ENCODE results near the gene LAMC1.

Gene LAMC1

DNA sequence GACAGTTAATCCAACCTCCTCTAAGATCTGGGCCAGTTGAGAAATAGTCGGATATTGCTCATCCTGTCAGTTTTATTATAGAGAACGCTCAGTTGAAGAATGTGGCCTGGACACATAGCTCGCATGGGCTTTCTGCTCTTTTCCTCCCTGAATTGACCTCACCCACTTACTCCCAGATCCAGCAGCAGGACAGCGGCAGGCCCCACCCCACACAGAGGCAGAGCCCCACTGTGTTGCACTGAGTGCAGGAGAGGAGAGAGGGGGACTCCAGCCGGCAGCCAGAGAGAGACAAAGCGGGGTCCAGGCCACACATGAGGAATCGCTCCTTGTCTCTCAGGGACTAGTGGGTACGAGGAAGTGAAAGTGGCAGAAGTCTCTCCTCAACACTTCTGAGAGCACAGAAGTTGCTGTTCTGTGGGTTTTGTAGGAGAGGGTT lies 78.6 kb downstream of the LAMC1 start:
- in situ Hi-C loops (cut with MboI; ENCODE audit: low sequenced_read_pairs), result no loop called here

DNA sequence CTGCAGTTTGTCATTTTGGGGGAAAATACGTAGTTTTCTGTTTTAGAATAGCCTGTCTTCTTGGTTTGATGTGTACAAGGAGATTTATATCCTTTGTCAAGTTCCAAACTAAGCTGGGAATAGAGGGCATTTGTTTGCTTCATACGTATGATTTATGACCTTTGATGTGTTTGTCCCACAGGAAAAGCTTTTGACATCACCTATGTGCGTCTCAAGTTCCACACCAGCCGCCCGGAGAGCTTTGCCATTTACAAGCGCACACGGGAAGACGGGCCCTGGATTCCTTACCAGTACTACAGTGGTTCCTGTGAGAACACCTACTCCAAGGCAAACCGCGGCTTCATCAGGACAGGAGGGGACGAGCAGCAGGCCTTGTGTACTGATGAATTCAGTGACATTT lies 79.9 kb downstream of the LAMC1 start:
- in situ Hi-C loops (cut with MboI; ENCODE audit: low sequenced_read_pairs), result no loop called here

DNA sequence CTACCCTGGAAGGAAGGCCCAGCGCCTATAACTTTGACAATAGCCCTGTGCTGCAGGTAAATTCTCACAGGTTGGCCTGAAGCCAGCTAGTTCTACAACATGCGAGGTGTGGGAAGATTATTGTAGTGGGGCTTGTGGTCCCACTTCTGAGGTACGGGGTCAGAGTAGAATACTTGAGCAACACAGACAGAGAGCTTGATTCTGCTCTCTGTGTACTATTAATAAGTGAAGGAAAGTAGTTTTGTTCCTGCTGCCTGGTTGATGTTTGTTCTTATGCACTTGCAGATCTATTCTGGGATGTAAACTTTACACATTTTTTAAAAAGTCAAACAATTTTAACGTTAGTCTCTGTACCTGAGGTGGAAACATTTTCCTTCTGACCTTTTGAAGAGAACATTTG lies 80.4 kb downstream of the LAMC1 start:
- in situ Hi-C loops (cut with MboI; ENCODE audit: low sequenced_read_pairs), result no loop called here

DNA sequence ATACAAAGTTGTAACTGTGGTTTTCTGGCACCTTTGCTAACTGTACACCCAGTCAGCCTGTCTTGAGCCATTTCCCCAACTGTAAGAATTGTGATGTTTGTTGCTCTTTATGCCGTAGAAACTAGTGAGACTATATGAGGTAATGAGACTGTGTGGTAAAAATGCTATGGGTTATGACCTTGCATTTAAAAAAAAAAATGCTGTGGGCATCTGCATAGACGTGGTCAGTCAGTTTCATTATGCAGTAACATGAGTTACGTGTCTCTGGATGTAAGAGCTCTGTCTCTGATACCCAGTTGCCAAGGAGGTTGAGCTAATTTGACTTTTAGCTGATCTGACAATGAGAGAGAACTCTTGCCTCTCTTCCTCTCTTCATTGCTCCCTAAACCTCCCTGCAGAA lies 82.2 kb downstream of the LAMC1 start:
- in situ Hi-C loops (cut with MboI; ENCODE audit: low sequenced_read_pairs), result no loop called here

DNA sequence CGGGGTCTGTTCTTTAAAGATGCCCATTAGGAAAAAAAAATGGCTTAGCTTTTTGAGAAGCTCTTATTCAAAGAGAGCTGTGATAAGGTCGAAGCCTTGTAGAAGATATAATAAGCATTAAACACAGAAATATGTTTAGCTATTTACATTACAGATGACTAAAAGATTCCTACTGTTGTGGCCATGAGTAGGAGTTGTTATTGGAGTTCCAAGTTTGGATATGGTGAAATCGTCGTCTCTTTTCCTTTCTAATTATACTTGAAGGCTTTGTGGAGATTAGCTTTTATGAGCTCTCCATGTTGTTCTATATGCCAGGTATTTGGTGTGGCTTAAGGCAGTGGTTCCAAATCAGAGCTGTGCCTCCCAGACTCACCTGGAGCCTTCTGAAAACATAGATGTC lies 82.9 kb downstream of the LAMC1 start:
- in situ Hi-C loops (cut with MboI; ENCODE audit: low sequenced_read_pairs), result no loop called here

DNA sequence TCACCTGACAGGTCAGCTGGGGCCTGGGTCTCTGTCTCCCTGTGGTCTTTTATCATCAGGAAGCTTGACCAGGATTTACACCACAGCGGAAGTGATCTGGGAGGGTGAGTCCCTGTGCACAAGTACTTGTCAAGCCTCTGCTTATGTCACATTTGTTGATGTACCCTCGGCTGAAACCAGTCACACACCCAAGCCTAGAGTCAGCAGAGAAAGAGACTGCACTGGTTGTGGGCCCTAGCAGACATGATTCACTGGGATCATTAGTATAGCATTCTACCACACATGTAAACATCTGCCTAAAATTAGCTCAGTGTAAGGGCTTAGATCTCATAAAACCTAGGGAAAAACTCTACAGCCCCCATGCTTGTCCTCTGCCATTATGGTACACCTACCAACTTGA lies 83.5 kb downstream of the LAMC1 start:
- in situ Hi-C loops (cut with MboI; ENCODE audit: low sequenced_read_pairs), result no loop called here

DNA sequence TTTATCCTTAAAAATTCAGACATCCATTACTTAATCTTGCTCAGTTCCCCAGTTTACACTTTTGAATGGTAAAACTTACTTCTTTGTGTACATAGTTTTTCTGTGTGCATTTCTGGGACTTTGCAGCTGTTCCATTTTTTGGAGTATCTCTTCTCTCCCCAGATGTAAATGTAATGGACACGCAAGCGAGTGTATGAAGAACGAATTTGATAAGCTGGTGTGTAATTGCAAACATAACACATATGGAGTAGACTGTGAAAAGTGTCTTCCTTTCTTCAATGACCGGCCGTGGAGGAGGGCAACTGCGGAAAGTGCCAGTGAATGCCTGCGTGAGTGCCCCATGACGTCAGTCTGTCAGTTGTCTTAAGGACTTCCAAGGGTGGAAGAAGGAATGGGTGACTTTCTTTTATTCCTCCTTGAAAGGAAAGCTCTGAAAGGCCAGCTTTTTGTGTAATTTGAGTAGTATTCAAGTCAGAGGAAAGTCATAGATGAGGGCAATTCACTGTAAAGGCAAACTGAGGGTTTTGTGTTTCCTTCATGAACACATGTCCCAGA lies 87.2 kb downstream of the LAMC1 start:
- in situ Hi-C loops (cut with MboI; ENCODE audit: low sequenced_read_pairs), result no loop called here

DNA sequence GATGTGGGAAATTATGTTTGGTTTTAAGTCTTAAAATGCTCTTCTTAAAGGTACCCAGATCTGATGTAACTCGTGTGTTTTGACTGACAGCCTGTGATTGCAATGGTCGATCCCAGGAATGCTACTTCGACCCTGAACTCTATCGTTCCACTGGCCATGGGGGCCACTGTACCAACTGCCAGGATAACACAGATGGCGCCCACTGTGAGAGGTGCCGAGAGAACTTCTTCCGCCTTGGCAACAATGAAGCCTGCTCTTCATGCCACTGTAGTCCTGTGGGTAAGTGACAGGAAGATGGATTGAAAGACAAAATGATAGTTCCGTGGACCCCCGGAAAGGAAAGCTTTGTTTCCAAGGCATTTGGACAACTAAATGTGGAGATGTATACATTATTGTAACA lies 91.2 kb downstream of the LAMC1 start:
- in situ Hi-C loops (cut with MboI; ENCODE audit: low sequenced_read_pairs), result no loop called here

DNA sequence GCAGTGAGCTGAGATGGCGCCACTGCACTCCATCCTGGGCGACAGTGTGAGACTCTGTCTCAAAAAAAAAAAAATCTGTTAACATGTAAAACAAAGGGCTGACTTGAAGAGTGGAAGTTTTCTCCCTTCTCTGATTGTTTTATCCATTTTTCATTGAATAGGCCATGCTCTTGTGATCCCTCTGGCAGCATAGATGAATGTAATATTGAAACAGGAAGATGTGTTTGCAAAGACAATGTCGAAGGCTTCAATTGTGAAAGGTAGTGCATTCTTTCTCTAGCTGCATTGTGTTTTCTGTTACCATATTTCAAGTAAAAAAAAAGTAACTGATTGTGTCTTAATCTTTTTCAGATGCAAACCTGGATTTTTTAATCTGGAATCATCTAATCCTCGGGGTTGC lies 93.2 kb downstream of the LAMC1 start:
- in situ Hi-C loops (cut with MboI; ENCODE audit: low sequenced_read_pairs), result no loop called here

DNA sequence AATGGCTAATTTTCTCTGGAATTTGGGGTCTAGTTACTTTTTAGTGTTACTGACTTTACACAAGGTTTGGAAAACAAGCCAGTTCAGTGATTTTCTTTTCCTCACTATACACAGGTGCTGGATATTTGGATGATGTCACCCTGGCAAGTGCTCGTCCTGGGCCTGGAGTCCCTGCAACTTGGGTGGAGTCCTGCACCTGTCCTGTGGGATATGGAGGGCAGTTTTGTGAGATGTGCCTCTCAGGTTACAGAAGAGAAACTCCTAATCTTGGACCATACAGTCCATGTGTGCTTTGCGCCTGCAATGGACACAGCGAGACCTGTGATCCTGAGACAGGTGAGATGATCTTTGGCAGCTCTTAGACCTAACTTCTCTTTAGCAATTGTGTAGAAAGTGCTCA lies 98.4 kb downstream of the LAMC1 start:
- in situ Hi-C loops (cut with MboI; ENCODE audit: low sequenced_read_pairs), result no loop called here

DNA sequence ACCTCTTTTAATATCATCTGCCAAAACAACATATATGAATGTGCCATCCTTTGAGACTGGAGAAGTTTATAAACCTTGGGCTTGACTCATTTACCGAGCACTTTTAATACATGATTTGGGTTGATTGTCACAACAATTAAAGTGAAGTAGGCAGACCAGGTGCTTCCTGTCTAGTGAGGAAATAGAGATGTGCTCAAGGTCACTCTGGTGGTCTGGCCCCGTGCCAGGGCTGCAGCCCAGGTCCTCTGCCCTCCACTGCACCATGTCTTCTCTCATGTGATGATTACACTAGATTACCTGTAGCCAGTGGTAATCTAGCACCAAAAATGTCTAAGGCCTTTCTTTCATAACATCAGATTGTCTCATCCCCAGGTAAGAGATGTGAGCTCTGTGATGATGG lies 101.0 kb downstream of the LAMC1 start:
- in situ Hi-C loops (cut with MboI; ENCODE audit: low sequenced_read_pairs), result no loop called here

DNA sequence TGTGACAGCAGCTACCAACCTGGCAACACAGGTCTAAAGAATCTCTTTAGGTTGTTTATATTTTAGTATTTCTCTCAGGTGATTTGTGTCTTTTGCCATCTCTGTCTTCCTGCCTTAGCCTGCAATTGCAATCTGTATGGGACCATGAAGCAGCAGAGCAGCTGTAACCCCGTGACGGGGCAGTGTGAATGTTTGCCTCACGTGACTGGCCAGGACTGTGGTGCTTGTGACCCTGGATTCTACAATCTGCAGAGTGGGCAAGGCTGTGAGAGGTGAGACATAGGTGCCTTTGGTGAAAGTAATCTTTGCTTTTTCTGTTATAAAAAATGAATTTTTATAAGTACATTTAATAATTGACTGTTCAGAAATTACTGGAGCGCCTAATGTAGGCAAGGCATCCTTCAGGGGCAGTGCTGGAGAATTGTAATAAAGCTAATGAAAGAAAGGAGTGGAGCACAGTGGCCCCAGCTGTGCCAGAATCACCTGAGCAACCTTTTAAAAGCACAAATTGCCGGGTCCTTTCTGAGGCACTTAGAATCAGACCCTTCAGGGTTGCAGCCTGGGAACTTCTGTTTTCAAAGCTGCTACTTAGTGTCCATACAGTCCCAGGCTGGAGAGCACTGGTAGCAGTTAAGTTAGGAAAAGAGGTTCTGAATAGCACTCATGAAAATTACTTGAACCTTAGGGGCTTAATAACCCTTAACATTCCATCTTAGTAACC lies 102.2 kb downstream of the LAMC1 start:
- in situ Hi-C loops (cut with MboI; ENCODE audit: low sequenced_read_pairs), result no loop called here

DNA sequence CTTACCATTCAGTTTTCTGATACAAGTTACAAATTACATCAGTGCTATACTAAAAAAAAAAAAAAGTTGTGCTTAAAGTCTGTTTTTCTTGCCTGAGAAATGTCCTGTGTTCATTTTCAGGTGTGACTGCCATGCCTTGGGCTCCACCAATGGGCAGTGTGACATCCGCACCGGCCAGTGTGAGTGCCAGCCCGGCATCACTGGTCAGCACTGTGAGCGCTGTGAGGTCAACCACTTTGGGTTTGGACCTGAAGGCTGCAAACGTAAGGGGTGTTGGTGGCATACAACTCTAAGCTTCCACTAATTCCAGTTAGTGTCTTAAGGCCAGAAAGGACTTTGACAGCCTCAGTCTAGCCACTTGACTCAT lies 102.8 kb downstream of the LAMC1 start:
- in situ Hi-C loops (cut with MboI; ENCODE audit: low sequenced_read_pairs), result no loop called here

DNA sequence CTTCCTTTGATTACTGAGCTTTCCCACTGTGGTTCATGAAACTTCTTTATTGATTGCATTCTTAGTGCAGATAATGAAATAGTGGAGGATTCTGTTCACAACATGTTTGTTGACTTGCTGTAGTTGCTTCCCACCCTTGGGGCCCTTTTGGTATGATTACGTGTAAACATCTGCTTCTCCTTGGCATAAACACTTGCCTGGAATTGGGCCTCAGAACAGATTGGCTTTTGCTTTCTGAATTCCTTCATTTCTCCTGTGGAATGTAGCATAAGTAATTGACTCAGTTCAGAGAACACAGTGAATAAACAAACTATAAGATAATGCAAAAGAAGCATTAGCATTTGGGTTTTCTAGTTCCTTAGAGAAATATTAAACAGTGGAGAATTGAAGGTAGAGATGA lies 103.3 kb downstream of the LAMC1 start:
- in situ Hi-C loops (cut with MboI; ENCODE audit: low sequenced_read_pairs), result no loop called here

DNA sequence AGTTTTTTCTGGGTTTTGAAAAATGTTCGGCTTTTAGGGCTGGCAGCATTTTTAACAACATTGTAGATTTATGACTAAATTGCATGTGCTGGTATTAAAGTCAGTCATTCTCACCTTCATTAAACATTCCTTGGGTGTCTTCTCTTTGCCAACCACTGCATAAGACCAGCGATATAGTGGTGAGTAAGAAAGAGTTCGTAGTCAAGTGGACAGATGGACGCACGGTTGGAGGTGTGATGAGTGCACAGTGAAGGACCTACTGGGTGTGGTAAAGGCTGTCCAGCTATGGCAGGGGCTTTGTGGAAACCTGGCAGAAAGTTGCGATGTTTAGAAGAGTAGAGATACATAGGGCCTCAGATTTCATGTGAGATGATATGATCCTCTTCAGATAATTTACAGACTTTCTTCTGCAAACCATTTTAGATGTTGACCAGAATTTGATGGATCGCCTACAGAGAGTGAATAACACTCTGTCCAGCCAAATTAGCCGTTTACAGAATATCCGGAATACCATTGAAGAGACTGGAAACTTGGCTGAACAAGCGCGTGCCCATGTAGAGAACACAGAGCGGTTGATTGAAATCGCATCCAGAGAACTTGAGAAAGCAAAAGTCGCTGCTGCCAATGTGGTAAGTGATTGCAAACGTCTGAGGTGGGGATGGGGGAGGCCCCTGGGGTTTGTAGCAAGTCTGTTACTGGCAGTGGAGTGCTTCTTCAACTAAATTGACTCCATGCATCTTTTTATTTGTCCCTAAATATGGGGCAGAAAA lies 106.9 kb downstream of the LAMC1 start:
- in situ Hi-C loops (cut with MboI; ENCODE audit: low sequenced_read_pairs), result no loop called here

DNA sequence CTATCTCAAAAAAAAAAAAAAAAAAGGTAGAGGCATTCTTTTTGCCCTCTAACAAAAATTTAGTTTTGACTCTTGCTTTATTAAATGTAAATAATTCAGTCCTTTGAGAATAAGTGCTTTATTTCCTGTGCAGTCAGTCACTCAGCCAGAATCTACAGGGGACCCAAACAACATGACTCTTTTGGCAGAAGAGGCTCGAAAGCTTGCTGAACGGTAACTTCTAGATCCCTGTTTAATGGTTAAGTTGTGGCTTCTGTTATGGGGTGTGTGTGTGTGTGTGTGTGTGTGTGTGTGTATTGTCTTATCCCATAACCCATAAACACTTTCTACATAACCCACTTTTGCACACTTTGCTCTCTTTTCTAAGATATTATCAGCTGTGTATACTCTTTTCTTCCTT lies 107.9 kb downstream of the LAMC1 start:
- in situ Hi-C loops (cut with MboI; ENCODE audit: low sequenced_read_pairs), result no loop called here

DNA sequence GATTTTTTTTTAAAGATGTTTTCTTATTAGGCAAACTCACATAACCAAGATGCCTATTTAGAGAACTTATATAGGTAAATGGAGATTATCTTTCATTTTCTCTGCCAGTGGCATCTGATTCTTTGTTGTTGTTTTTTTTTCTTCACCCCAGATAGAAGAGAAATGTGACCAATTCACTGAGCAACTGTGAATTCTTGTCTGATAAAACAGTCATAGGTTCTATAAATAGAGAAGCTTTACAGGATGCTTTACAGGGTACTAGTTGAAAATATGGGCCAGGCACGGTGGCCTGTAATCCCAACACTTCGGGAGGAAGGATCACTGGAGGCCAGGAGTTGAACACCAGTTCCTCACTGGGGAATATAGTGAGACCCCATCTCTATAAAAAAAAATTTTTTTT lies 112.1 kb downstream of the LAMC1 start:
- in situ Hi-C loops (cut with MboI; ENCODE audit: low sequenced_read_pairs), result no loop called here

DNA sequence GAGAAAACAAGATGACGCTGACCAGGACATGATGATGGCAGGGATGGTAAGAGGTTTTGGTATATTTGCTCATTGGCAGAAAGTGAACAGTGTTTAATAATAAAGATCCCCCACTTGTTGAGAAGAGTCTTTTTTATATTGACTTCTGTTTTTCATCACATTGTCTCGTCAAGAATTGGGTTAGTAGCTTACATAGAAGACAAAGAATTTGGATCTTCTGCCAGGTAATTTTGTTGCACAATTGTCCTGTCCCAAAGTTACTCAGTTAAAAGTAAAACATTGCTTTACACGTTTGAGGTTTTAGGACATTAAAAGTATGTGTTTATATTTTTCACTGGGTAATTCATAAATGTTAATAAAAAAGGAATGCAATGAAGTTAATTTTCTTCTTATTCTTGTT lies 114.6 kb downstream of the LAMC1 start:
- in situ Hi-C loops (cut with MboI; ENCODE audit: low sequenced_read_pairs), result no loop called here

DNA sequence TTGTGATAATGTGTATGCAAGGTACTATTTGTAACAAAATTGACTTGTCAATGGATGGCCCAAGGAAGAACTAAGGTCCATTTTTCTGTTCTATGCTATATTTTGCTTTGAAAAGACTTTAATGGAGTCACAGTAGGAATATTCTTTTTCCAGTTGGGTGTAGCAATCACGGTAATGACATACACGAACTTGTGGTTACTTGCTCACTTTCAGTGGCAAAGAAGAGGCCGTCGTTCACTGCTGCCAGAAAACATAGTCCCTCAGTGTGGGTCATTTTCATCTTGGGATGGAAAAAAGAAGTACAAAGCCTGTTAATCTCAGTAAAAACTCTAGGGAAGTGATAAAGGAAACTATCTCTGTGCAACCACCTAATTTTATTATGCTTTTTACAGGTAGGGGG lies 115.1 kb downstream of the LAMC1 start:
- in situ Hi-C loops (cut with MboI; ENCODE audit: low sequenced_read_pairs), result no loop called here

DNA sequence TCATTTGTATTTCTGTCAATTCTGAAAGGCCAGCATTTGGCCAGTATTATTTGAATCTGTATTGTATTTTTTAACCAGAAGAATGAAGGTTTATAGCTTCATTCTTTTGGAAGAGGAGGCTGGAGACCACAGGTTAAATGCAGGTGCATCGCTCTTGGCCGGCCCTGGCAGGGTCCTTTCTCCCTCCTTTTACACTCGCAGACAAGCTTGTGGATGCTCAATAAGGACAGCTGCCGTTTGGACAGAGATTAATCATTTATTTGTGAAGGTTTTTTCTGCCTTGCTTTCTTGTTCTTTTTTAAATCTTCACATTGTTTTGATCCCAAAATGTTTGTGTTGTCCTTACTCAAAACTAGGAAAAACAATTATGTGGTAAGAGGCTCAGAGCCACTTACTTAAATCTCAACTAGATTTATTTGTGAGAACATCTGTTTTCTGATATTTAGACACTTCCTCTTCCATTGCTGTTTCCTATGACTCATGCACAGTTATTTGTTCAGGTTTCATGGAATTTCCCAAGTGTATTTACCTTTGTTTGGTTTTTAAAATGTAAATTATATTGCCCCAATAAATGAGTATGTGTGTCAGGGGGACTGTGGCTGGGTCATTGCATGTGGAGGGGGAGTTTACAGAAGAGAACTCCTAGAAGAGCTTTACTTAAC lies 116.2 kb downstream of the LAMC1 start:
- in situ Hi-C loops (cut with MboI; ENCODE audit: low sequenced_read_pairs), result no loop called here

DNA sequence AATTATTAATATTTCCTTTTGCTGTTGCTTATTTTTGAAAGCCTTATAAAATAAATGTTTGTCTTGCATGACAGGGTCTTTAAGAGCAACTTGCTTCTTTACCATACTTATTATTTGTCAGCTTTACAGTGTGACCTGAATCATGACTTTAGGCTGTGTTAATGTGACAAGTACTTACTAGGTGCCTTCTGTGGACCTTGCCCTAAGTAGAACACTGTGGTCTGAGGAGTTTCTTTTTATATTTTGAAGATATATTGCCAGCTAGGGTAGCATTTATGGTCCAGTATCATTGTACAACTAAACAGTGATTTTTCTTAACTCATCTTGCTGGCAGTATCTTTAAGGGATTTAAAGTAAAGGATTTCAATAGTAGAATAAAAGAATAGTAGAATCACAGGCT lies 117.4 kb downstream of the LAMC1 start:
- in situ Hi-C loops (cut with MboI; ENCODE audit: low sequenced_read_pairs), result no loop called here

DNA sequence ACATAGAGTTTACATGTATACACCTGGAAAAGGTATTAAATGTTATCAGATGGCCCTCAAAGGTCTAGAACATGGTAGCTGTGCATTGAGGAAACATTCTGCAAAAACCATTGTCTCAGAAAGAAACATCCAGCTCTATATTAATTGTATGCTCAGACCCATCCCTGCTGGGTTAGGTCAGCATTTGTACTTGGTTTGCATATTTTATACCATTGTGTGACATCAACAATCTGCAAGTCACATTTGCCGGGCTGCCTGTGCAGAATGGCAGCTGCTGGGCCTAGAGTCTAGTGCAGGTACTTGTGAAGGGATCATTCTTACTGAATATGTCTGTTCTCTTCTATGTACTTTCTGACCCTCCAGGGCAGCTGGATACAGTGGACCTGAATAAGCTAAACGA lies 119.0 kb downstream of the LAMC1 start:
- in situ Hi-C loops (cut with MboI; ENCODE audit: low sequenced_read_pairs), result no loop called here
